ENCODE results near the gene LZTR1. TPM values are rescaled to one million over a fixed set of nuclear protein-coding genes. Genes with fewer than 3 reads are reported as not detected.

Gene LZTR1
- total and polyA plus RNA-seq, 12 donors: 14.7 to 36.5 (median 24.4) TPM

GRCh38 chr22:20998411-20999336 is 16.6 kb downstream of the LZTR1 start:
- 66 to 77% methylated on average over 7 of the region's 7 CpGs for WGBS, 2 donors
- no peak for DNase-seq
- Histone ChIP-seq H3K9me3 (no peaks in the 10 kb centered on the region), H3K4me1 (peaks cover 15 to 33% (median 31%) of the 10 kb centered on the region in 9 donors), H3K36me3 (peaks cover 0 to 68% (median 29%) of the 10 kb centered on the region in 9 donors), H3K27ac (no peak overlapping the region), H3K27me3 (no peaks in the 10 kb centered on the region), H3K4me3 (no peak overlapping the region)
- no peak for ATAC-seq
- intact Hi-C loops (cut with DNase I): no loop called here
- no peak for TF ChIP-seq CTCF (IDR thresholded peaks at IDR 0.05)

- peaks cover 0 to 59% (median 29%) of the 10 kb centered on the region in 9 donors for H3K36me3 ChIP-seq
- no peak for DNase-seq
Observed at GRCh38 chr22:20999350-21000206, 17.5 kb downstream of the LZTR1 start.

GRCh38 chr22:21000207-21000986 is 18.3 kb downstream of the LZTR1 start:
- H3K4me1 ChIP-seq: peaks cover 15 to 39% (median 33%) of the 10 kb centered on the region in 9 donors
- no peak for DNase-seq
- ATAC-seq: no peak
- H3K36me3 ChIP-seq: peaks cover 0 to 51% (median 29%) of the 10 kb centered on the region in 9 donors
- 59 to 60% methylated on average over 21 to 22 of the region's 22 CpGs for WGBS, 2 donors
- peak overlapping the region in 8 of 10 donors; percentile 92 to 99 (median 98) for H3K27ac ChIP-seq
- intact Hi-C loops (cut with DNase I): loop anchor here in 4 of 10 donors (2.0 to 10.0 kb wide), 4 partner anchors 18 to 116 kb away; partner anchors contain the start of genes LZTR1 (in 2 of the 4), CRKL (in 1 of the 4) and LRRC74B (in 1 of the 4)
- TF ChIP-seq CTCF (IDR thresholded peaks at IDR 0.05): no peak
- H3K27me3 ChIP-seq: no peaks in the 10 kb centered on the region
- peak overlapping the region; percentile 54 to 82 (median 73) for H3K4me3 ChIP-seq
- H3K9me3 ChIP-seq: no peaks in the 10 kb centered on the region

More at GRCh38 chr22:20999350-21000206, 17.5 kb downstream of the LZTR1 start:
- no peak for TF ChIP-seq CTCF (IDR thresholded peaks at IDR 0.05)
- Histone ChIP-seq H3K4me1 (peaks cover 15 to 39% (median 33%) of the 10 kb centered on the region in 9 donors), H3K4me3 (peak overlapping the region in 2 of 10 donors; percentile 64 to 79), H3K9me3 (no peaks in the 10 kb centered on the region), H3K27me3 (no peaks in the 10 kb centered on the region), H3K27ac (peak overlapping the region in 1 of 10 donors; percentile 54)
- no peak for ATAC-seq
- intact Hi-C loops (cut with DNase I): loop anchor here in 4 of 10 donors (2.0 to 10.0 kb wide), 4 partner anchors 17 to 115 kb away; partner anchors contain the start of genes LZTR1 (in 2 of the 4), CRKL (in 1 of the 4) and LRRC74B (in 1 of the 4)
- 92 to 93% methylated on average over 27 of the region's 27 CpGs for WGBS, 2 donors

All from heart right ventricle (tissue), 16 donors.